HG03280 (cell line): ENCODE results near the gene CIDEA.
"Not testable (repeated sequence)": the region's sequence is repeated elsewhere in the genome, so short reads cannot be mapped to it uniquely, and the experiment has no call there.

Experiments
- ATAC-seq: cut with Tn5 transposase; IDR thresholded peaks from one replicate; pipeline ENCODE4 v1.9.1; 2021; ENCODE audit warnings: mild to moderate bottlenecking, moderate library complexity; ENCODE audit not compliant: unreplicated experiment

CIDEA gene

GRCh38 chr18:12238826-12239225, 15.3 kb upstream of the CIDEA start:
- ATAC-seq, result no peak

GRCh38 chr18:12239431-12239830, 14.7 kb upstream of the CIDEA start:
- no peak for ATAC-seq

GRCh38 chr18:12242658-12243260, 11.4 kb upstream of the CIDEA start:
- ATAC-seq, result no peak

- ATAC-seq, result not testable (repeated sequence)
Measured at GRCh38 chr18:12243272-12243671, 10.9 kb upstream of the CIDEA start.

GRCh38 chr18:12245793-12246135, 8.4 kb upstream of the CIDEA start:
- no peak for ATAC-seq

- ATAC-seq, result no peak
Measured at GRCh38 chr18:12246849-12247808, 7.0 kb upstream of the CIDEA start.

GRCh38 chr18:12247946-12248345, 6.2 kb upstream of the CIDEA start:
- no peak for ATAC-seq

- ATAC-seq, result no peak
Measured at GRCh38 chr18:12248926-12249720, 5.0 kb upstream of the CIDEA start.

GRCh38 chr18:12251311-12251710, 2.9 kb upstream of the CIDEA start:
- ATAC-seq, result no peak

GRCh38 chr18:12252061-12252460, 2.1 kb upstream of the CIDEA start:
- no peak for ATAC-seq

GRCh38 chr18:12253027-12253426, 1.1 kb upstream of the CIDEA start:
- ATAC-seq, result no peak

- no peak for ATAC-seq
Measured at GRCh38 chr18:12253663-12254135, 462 bp upstream of the CIDEA start.

- ATAC-seq, result no peak
Measured at GRCh38 chr18:12254820-12255511, 805 bp downstream of the CIDEA start.

- no peak for ATAC-seq
Measured at GRCh38 chr18:12255626-12256026, 1.5 kb downstream of the CIDEA start.

GRCh38 chr18:12256951-12257350, 2.8 kb downstream of the CIDEA start:
- ATAC-seq, result no peak

- ATAC-seq, result no peak
Measured at GRCh38 chr18:12257996-12258718, 4.0 kb downstream of the CIDEA start.

- no peak for ATAC-seq
Measured at GRCh38 chr18:12258719-12259705, 4.9 kb downstream of the CIDEA start.

- no peak for ATAC-seq
Measured at GRCh38 chr18:12262748-12263147, 8.6 kb downstream of the CIDEA start.

- no peak for ATAC-seq
Measured at GRCh38 chr18:12264864-12265263, 10.7 kb downstream of the CIDEA start.
